ENCODE measurements around the gene RAB15. TPM values are rescaled to one million over a fixed set of nuclear protein-coding genes. Genes with fewer than 3 reads are reported as not detected.
"Not testable (repeated sequence)": the region's sequence is repeated elsewhere in the genome, so short reads cannot be mapped to it uniquely, and the experiment has no call there.

RAB15 gene
- total RNA-seq, 1 experiment from 2014 or later, result 4.3 TPM

GRCh38 chr14:64937821-64938193 is 34.3 kb downstream of the RAB15 start:
- DNase-seq (ENCODE audit: low read depth), result peak; percentile 5

DNA sequence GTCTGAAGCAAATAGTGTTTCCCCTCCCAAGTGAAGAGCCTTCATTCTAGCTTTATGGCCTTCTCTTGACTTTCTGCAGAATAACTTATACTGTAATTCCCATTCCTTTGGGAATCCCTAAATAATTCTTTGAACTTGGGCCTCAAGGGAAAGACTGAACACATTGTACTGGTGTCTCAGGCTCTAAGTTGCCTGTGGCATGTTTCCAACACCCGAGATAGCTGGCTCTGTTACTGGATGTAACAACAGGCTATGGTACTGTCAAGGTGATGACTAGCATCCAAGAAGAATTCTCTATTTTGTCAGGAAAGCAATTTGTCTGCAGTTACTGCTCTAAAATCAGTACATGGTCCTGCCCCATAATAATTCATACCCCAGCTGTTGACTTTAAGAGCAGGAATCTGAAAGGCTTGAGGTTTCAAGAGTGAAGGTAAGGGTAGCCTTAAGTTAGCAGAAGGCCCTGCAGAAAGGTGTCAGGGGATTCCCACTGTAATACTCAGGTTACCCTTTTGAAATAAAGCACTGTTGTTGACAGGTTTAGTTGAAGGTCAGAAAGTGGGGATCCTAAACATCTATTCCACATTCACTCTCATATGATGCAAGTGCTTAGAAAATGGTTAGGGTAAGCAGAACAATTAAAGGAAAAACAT is 34.8 kb downstream of the RAB15 start:
- DNase-seq (ENCODE audit: low read depth), result no peak

DNA sequence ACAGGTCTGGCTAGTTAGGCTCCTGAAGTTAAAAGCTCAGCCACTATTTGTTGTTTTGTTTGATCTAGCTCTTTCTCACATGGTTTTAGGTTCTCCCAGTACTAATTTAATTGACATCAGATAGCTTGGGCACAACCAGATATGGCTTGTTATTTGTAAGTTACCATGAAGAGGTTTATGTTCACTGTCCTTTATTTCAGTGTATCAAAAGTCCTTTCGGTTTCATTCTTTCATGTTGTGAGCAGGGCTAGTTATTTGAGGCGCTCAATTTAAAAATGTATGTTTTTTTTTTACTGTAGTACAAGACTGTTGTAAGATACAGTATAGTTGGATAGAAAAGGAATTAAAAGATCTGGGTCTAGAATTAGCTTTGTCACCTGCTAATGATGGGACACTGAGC is 36.6 kb downstream of the RAB15 start:
- no peak for DNase-seq (ENCODE audit: low read depth)

GRCh38 chr14:64934338-64934929 is 37.7 kb downstream of the RAB15 start:
- DNase-seq (ENCODE audit: low read depth), result no peak

DNA sequence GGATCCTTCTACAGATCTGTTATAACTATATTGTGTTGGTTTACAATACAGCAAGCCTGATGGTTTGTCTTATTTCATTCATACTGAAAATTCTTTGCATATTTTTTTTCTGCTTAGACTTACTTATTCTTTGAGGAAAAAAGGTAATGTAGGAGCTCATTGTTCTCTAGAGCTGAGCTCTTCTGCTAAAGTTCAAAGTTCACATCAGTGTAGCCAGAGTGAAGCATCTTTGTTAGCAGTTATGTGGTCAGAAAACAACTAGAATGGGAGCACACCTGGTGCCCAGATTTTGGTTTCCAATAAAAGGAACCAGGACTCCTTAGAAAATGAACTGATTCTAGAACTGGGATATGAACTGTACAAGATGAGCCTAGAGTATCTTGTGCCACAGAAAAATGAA is 39.9 kb downstream of the RAB15 start:
- no peak for DNase-seq (ENCODE audit: low read depth)

GRCh38 chr14:64931123-64931522 is 41.0 kb downstream of the RAB15 start:
- no peak for DNase-seq (ENCODE audit: low read depth)

DNA sequence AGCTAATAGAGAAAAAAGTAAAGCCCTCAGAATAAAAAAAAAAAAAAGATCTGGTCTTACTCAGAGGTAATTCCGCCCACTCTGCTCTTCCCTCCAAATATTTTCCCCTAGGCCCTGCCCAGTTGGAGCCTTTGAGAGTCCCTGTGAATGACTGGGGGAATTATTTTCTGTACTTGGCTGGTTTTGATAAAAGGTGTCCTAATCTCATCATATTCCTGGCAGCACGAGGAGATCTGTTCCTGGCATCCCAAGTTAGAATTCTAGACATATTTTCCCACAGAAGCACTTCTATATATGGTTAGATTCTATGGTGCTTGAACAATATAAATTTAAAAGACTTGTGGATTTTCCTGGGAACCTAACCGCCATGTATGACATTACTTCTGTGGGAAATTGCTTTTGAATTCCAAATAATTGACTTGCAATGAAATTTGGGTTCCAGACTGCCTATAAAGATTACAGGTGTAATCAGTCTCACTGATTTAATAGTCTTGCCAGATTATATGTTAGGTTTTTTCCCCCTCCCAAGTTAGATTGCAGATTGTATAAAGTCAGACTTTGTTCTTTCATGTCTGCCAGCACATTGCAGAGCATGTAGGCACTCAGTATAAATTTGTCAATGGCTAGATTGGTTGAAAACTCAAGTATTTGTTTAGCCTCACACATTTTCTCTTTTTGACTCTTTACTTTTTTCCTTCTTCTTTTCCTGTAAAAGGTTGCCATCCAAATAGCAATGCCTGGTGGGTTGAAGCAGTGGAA is 41.9 kb downstream of the RAB15 start:
- no peak for DNase-seq (ENCODE audit: low read depth)

DNA sequence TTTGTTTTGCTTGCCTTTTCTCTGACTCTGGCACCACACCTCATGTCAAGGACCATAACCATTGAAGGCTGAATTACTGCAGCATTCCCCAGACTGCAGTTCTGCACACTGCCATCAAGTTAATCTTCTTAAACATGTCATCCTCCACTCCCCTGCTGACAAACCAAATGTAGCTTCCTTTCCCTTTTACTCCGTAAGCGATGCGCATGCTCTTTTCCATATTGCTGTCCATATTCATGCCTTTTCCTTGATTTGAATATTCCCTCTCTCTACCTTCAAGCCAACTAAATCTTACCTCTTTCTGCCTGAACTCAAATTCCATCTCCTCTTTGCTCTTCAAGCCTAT is 43.1 kb downstream of the RAB15 start:
- no peak for DNase-seq (ENCODE audit: low read depth)

GRCh38 chr14:64928239-64929013 is 43.7 kb downstream of the RAB15 start:
- no peak for DNase-seq (ENCODE audit: low read depth)

GRCh38 chr14:64927031-64927430 is 45.1 kb downstream of the RAB15 start:
- DNase-seq (ENCODE audit: low read depth), result no peak

GRCh38 chr14:64926398-64926995 is 45.6 kb downstream of the RAB15 start:
- DNase-seq (ENCODE audit: low read depth), result no peak

- DNase-seq (ENCODE audit: low read depth), result no peak
Measured at GRCh38 chr14:64923015-64923414, 49.1 kb downstream of the RAB15 start.

DNA sequence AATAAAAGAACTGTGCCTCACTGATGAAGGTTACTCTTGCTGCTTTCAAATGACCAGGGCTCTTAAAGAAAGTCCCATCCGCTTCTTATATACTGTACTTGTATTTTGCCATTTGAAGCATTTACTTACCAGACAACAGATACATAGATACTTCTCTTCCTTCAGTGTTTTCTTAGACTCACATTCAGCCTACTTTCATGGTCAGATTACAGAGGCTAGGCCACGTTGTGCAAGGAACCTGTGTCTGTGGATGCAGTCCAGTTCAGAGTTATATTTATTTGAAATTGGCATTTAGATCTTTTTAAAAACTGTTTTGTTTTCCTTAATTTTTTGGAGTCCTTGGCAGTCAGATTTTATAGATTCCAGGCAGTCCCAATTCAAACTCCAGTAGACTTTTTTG is 51.7 kb downstream of the RAB15 start:
- no peak for DNase-seq (ENCODE audit: low read depth)

DNA sequence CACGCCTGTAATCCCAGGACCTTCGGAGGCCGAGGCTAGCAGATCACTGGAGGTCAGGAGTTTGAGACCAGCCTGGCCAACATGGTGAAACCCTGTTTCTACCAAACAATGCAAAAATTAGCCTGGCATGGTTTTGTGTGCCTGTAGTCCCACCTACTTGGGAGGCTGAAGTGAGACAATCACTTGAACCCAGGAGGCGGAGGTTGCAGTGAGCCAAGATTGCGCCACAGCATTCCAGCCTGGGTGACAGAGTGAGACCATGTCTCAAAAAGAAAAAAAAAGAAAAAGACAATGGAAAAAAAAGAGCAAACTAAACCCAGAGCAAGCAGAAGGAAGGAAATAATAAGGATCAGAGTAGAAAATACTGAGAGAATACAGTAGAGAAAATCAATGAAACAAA is 52.5 kb downstream of the RAB15 start:
- no peak for DNase-seq (ENCODE audit: low read depth)

- no peak for DNase-seq (ENCODE audit: low read depth)
Measured at GRCh38 chr14:64919215-64919614, 52.9 kb downstream of the RAB15 start.

GRCh38 chr14:64918216-64918615 is 53.9 kb downstream of the RAB15 start:
- no peak for DNase-seq (ENCODE audit: low read depth)

DNA sequence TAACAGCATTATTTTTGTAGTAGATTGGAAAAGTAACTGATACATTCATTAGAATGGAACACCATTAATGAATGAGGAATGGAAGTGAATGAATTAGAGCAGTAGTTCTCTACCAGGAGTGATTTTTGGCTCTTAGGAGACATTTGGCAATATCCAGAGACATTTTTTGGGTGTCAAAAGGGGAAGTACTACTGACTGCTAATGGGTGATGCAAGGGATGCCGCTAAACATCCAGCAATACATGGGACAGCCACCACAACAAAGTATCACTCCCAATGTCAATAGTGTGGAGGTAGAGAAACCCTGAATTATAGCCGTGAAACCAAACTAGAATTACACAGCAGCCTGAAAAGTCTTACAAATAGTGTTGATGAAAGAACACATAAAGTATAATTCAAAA is 56.3 kb downstream of the RAB15 start:
- DNase-seq (ENCODE audit: low read depth), result no peak

DNA sequence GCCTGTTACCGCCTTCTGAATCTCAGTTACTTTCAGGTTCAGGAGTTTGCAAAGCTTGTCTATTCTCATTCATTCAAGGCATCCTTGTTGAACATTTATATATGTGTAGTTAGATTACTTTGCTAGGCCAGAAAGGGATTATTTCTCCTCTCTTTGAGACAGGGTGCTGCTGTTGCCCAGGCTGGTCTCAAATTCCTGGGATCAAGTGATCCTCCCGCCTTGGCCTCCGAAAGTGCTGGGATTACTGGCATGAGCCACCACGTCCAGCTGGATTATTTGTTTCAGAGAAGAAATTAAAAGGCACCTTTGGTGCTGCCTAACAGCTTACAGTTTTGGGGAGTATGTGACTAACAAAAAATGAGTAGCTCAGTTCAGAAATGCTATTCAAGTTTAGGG is 57.1 kb downstream of the RAB15 start:
- no peak for DNase-seq (ENCODE audit: low read depth)

DNA sequence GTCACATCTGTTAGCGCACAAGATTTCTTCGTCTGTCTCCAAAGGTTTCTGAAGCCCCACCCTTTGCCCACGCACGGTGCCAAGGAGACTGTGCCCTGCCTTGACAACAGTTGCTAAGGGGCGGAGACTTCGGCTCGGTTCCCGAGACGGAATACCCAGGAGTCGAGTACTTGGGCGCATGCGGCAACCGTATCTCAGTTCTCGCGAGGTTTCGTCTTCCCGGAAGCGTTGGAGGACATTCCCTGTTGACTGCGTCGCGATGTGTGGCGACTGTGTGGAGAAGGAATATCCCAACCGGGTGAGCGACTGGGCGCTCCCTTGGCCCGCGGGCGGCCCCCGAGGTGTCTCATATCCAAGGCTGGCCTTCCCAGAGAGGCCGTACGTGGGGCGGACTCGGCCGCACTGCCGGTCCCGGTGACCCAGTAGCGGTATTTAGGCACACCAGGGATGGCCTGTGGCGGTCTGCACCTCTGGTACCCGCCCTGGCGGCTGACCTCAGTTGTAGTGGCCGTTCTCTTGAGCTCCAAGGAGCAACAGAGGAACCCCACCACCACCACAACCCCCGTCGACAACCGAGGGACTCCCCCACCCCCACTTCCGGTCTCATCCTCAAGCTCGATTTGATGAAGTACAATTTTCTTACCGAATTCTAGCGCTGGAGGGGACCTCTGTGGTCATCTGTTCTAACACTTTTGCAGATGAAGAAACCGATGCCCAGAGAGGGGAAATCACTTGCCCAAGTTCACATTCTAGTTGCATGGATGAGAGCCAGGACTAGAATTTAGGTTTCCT is 57.7 kb downstream of the RAB15 start, which contains the start of gene CHURC1:
Gene CHURC1 (plus strand): TSS at position 219 of the 792 bp plus-strand sequence. CDS start 41 bp downstream, at position 260.
- peak; percentile 97 for DNase-seq (ENCODE audit: low read depth)

- not testable (repeated sequence) for DNase-seq (ENCODE audit: low read depth)
Measured at GRCh38 chr14:64913477-64913876, 58.7 kb downstream of the RAB15 start.

DNA sequence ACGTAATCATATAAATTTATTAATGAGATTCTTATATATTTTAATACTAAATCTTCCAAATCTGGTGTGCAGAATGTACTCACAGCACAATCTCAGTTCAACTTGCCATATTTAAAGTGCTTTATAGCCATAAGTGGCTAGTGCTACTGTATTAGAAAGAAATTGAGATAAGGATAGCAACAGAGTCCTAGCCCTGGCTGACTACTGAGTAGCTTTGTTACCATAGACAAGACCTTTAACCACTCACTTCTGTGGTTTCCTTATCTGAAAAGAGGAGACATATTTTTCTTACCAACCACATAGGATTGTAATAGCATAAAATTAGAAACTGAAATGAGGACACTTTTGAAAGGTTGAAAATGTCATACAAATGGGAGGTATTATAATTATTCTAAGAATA is 59.9 kb downstream of the RAB15 start:
- DNase-seq (ENCODE audit: low read depth), result no peak
